ENCODE measurements around the gene SBNO2.

- TF ChIP-seq CTCF (conservative IDR thresholded peaks at IDR 0.05; ENCODE audit: low read depth, low read length) (no peak), EZH2 (IDR thresholded peaks at IDR 0.05; ENCODE audit: borderline replicate concordance, low read depth, low read length, poor library complexity, severe bottlenecking) (no peak)
Measured at GRCh38 chr19:1058112-1058511, 116.0 kb downstream of the SBNO2 start.
